ENCODE data around the gene SORBS2. TPM values are rescaled to one million over a fixed set of nuclear protein-coding genes. Genes with fewer than 3 reads are reported as not detected.

SORBS2 gene
- total RNA-seq, 4 donors from 2014 or later = 92.7 to 234 (median 122) TPM

DNA sequence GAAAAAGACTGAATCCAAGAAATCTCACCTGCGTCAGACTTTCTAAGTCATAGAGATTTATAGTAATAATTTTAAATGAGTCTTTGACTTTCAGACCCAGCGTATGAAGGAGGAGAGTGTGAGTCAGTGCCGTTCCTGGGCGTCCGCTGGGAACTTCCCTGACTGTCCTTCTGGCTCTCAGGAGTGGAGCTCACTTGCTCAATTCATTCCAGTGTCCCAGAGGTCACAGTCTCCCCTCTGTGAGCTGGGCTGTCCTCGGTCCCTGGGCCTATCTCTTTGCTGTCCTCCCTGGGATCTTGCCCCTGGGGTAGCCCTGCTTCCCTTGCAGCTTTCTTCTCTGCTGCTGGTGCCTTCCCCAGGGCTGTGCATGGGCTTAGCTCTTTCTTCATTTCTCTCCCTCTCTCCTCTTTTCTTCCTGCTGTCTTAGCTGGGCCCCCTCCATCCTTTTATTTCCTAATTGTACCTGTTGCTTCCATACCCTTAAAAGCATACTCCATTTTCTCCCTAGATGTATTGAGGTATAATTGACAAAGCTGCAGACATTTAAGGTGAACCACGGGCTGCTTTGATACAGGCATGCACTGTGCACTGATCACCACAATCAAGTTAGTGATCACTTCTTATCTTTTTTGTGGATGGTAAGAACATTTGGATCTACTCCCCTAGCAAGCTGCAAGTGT, 11.6 kb downstream of the SORBS2 start:
- intact Hi-C loops (cut with DNase I; ENCODE audit: low total_unique reads) = no loop called here
- no peaks in the 10 kb centered on the region for H3K9me3 ChIP-seq
- WGBS, 2 donors (ENCODE audit: low coverage in 1 of 2) = 94 to 96% methylated on average over 6 to 7 of the region's 7 CpGs
- H3K27ac ChIP-seq = peak overlapping the region in 1 of 4 donors; percentile 18
- DNase-seq = no peak
- H3K4me3 ChIP-seq = no peak overlapping the region
- in situ Hi-C loops (cut with MboI; ENCODE audit: low pct_ligation_motif_present in 1 of 4, low pct_unique_long_range_greater_than_20kb in 1 of 4, low sequenced_read_pairs in 3 of 4) = no loop called here
- no peaks in the 10 kb centered on the region for H3K4me1 ChIP-seq
- H3K36me3 ChIP-seq = no peaks in the 10 kb centered on the region
- no peaks in the 10 kb centered on the region for H3K27me3 ChIP-seq
- no peak for TF ChIP-seq POLR2AphosphoS5 (IDR thresholded peaks at IDR 0.05)
- TF ChIP-seq EP300 (IDR thresholded peaks at IDR 0.05; ENCODE audit: low read depth) = no peak
- TF ChIP-seq, protein P1, sequence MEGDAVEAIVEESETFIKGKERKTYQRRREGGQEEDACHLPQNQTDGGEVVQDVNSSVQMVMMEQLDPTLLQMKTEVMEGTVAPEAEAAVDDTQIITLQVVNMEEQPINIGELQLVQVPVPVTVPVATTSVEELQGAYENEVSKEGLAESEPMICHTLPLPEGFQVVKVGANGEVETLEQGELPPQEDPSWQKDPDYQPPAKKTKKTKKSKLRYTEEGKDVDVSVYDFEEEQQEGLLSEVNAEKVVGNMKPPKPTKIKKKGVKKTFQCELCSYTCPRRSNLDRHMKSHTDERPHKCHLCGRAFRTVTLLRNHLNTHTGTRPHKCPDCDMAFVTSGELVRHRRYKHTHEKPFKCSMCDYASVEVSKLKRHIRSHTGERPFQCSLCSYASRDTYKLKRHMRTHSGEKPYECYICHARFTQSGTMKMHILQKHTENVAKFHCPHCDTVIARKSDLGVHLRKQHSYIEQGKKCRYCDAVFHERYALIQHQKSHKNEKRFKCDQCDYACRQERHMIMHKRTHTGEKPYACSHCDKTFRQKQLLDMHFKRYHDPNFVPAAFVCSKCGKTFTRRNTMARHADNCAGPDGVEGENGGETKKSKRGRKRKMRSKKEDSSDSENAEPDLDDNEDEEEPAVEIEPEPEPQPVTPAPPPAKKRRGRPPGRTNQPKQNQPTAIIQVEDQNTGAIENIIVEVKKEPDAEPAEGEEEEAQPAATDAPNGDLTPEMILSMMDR (IDR thresholded peaks at IDR 0.05) = no peak
- TF ChIP-seq POLR2A (IDR thresholded peaks at IDR 0.05) = no peak

DNA sequence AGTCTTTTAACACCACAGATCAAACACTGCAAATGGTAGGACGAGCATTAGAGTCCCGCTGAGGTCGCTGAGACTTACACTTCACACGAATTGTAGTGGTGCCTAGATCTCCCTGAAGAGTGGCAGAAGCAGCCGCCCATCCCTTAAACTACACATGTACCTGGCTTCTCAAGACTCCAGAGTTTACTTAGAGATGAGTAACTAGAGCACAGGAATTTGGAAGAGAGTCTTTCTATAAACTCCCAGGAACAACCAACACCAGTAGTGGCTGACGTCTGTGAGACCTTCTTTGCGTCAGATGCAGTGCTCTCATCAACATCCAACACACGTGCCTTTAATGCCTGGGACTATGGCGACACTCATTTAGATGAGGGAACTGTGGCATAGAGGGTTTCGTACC, 12.6 kb downstream of the SORBS2 start:
- no peaks in the 10 kb centered on the region for H3K4me1 ChIP-seq
- H3K27ac ChIP-seq = peak overlapping the region in 2 of 4 donors; percentile 10 to 18
- H3K36me3 ChIP-seq = no peaks in the 10 kb centered on the region
- intact Hi-C loops (cut with DNase I; ENCODE audit: low total_unique reads) (loop anchor here (10.0 kb wide), 1 partner anchor 145 kb away; no protein-coding TSS in a partner anchor), in situ Hi-C loops (cut with MboI; ENCODE audit: low pct_ligation_motif_present in 1 of 4, low pct_unique_long_range_greater_than_20kb in 1 of 4, low sequenced_read_pairs in 3 of 4) (no loop called here)
- no peaks in the 10 kb centered on the region for H3K27me3 ChIP-seq
- no peaks in the 10 kb centered on the region for H3K9me3 ChIP-seq
- WGBS, 2 donors (ENCODE audit: low coverage in 1 of 2) = 87 to 91% methylated on average over 6 to 10 of the region's 10 CpGs
- H3K4me3 ChIP-seq = no peak overlapping the region
- no peak for TF ChIP-seq POLR2A (IDR thresholded peaks at IDR 0.05)
- no peak for TF ChIP-seq POLR2AphosphoS5 (IDR thresholded peaks at IDR 0.05)
- TF ChIP-seq EP300 (IDR thresholded peaks at IDR 0.05; ENCODE audit: low read depth) = peak; percentile 65
- no peak for DNase-seq

DNA sequence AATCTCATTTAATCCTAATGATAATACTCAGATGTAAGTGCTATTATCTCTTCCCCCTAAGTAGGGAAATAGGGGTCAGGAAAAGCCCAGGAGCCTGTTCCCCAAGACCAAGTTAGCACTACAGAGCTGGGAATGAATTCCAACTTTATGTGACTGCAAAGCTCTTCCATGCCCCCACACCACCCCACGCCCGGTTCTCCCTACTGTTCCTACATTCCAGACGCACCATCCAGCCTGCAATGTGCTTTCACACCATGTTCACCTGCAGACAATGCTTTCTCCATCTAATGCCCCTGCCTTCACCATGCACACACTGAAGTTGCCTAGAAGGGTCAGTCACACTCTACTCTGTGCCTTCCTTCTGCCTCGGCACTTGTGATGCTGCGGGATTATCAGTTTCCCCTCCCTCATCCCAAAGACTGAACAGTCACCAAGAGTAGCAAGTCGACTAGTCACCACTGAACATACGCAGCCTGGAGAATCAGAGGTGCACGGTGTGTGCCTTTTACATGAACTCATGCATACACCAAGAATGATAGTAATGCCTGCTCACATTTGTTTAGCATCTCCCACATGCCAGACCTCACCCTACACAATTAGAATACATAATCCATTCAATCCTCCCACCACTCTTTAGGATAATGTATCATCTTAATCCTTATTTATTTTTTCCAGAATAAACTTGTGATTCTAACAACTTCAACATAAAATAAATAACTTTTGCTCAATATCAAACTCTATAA, 14.2 kb downstream of the SORBS2 start:
- peak overlapping the region in 3 of 4 donors; percentile 29 to 64 (median 51) for H3K27ac ChIP-seq
- no peak for TF ChIP-seq EP300 (IDR thresholded peaks at IDR 0.05; ENCODE audit: low read depth)
- no peaks in the 10 kb centered on the region for H3K27me3 ChIP-seq
- intact Hi-C loops (cut with DNase I; ENCODE audit: low total_unique reads) = loop anchor here (10.0 kb wide), 1 partner anchor 143 kb away; no protein-coding TSS in a partner anchor
- no peaks in the 10 kb centered on the region for H3K9me3 ChIP-seq
- no peaks in the 10 kb centered on the region for H3K4me1 ChIP-seq
- no peaks in the 10 kb centered on the region for H3K36me3 ChIP-seq
- in situ Hi-C loops (cut with MboI; ENCODE audit: low pct_ligation_motif_present in 1 of 4, low pct_unique_long_range_greater_than_20kb in 1 of 4, low sequenced_read_pairs in 3 of 4) = no loop called here
- H3K4me3 ChIP-seq = no peak overlapping the region
- no peak for DNase-seq
- WGBS, 2 donors (ENCODE audit: low coverage in 1 of 2) = 79 to 91% methylated on average over 8 of the region's 8 CpGs

DNA sequence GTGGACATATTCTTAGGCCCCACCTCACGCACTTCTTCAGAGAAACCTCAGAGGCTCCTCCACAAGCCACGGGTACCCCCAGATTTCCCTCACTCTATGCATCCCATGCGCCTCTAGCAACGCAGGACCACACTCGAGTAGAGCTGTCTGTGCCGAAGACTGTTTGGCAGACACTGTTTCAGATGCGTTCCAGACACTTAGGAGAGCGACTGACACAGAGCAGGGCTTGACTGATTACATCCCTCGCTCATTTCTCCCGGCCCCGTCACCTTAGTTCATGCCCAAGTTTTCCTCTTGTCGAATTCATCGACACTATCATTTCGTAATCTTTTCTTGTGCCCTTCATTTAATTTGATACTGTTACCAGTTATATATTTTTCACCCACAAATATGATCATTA, 15.0 kb downstream of the SORBS2 start:
- Histone ChIP-seq H3K9me3 (no peaks in the 10 kb centered on the region), H3K36me3 (no peaks in the 10 kb centered on the region), H3K4me1 (no peaks in the 10 kb centered on the region), H3K27me3 (no peaks in the 10 kb centered on the region), H3K27ac (peak overlapping the region in 3 of 4 donors; percentile 29 to 64 (median 51)), H3K4me3 (no peak overlapping the region)
- no peak for DNase-seq
- in situ Hi-C loops (cut with MboI; ENCODE audit: low pct_ligation_motif_present in 1 of 4, low pct_unique_long_range_greater_than_20kb in 1 of 4, low sequenced_read_pairs in 3 of 4) = no loop called here
- intact Hi-C loops (cut with DNase I; ENCODE audit: low total_unique reads) = loop anchor here (10.0 kb wide), 1 partner anchor 142 kb away; no protein-coding TSS in a partner anchor
- 42 to 69% methylated on average over 6 to 14 of the region's 14 CpGs for WGBS, 2 donors (ENCODE audit: low coverage in 1 of 2)
- peak in 1 of 3 donors; percentile 31 for TF ChIP-seq POLR2AphosphoS5 (IDR thresholded peaks at IDR 0.05)
- TF ChIP-seq EP300 (IDR thresholded peaks at IDR 0.05; ENCODE audit: low read depth) = no peak

DNA sequence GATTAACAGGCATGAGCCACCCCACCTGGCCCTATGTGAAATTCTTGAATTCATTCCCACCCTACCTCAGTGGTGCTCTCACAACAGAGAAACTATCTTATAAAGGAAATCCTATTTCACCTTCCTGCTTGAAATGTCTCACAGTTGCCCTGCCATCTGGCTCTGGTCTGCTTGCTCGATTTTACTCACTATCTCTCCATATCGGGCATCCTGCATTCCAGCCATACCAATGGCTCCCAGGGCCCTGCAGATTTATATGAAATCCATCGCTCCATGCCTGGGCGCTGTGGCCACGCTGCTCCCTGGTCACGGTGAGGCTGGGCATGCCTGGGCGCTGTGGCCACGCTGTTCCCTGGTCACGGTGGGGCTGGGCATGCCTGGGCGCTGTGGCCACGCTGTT, 15.8 kb downstream of the SORBS2 start:
- WGBS, 2 donors (ENCODE audit: low coverage in 1 of 2) = 76 to 80% methylated on average over 1 to 11 of the region's 11 CpGs
- intact Hi-C loops (cut with DNase I; ENCODE audit: low total_unique reads) (loop anchor here (10.0 kb wide), 1 partner anchor 141 kb away; no protein-coding TSS in a partner anchor), in situ Hi-C loops (cut with MboI; ENCODE audit: low pct_ligation_motif_present in 1 of 4, low pct_unique_long_range_greater_than_20kb in 1 of 4, low sequenced_read_pairs in 3 of 4) (no loop called here)
- H3K4me3 ChIP-seq = no peak overlapping the region
- H3K36me3 ChIP-seq = no peaks in the 10 kb centered on the region
- DNase-seq = no peak
- peak overlapping the region in 3 of 4 donors; percentile 26 to 57 (median 54) for H3K27ac ChIP-seq
- TF ChIP-seq EP300 (IDR thresholded peaks at IDR 0.05; ENCODE audit: low read depth) (no peak), POLR2A (IDR thresholded peaks at IDR 0.05) (no peak), POLR2AphosphoS5 (IDR thresholded peaks at IDR 0.05) (no peak)
- TF ChIP-seq, protein P1 (IDR thresholded peaks at IDR 0.05) = no peak
- H3K9me3 ChIP-seq = no peaks in the 10 kb centered on the region
- no peaks in the 10 kb centered on the region for H3K27me3 ChIP-seq
- no peaks in the 10 kb centered on the region for H3K4me1 ChIP-seq

Data from transverse colon (tissue), 4 donors.